NCI-H510A treated with DMSO at 0.1 percent for 48 hours (cell line): Measurements from ENCODE around the gene AP1B1.

Experiments
- DNase-seq: peaks from one replicate; lab custom pipeline; 2025; lab: John Stamatoyannopoulos, UW

The AP1B1 gene

GRCh38 chr22:29300807-29301601 is 87.4 kb downstream of the AP1B1 start:
- DNase-seq: no peak

- DNase-seq: no peak
These were observed 87.9 kb downstream of the AP1B1 start for GRCh38 chr22:29300467-29300806.

- no peak for DNase-seq
These were observed 89.1 kb downstream of the AP1B1 start for GRCh38 chr22:29299136-29299900.

- DNase-seq: no peak
These were observed 89.7 kb downstream of the AP1B1 start for GRCh38 chr22:29298641-29299040.

- no peak for DNase-seq
These were observed 96.0 kb downstream of the AP1B1 start for GRCh38 chr22:29292379-29292778.

GRCh38 chr22:29291215-29291614 is 97.2 kb downstream of the AP1B1 start:
- DNase-seq: no peak

GRCh38 chr22:29290061-29290460 is 98.3 kb downstream of the AP1B1 start:
- no peak for DNase-seq

- DNase-seq: no peak
These were observed 99.5 kb downstream of the AP1B1 start for GRCh38 chr22:29288837-29289236.

- DNase-seq: no peak
These were observed 104.2 kb downstream of the AP1B1 start for GRCh38 chr22:29284196-29284595.

- no peak for DNase-seq
These were observed 110.4 kb downstream of the AP1B1 start for GRCh38 chr22:29277927-29278326.
